ENCODE data around the gene NUP205.
A peak's percentile ranks its signal among the peaks of the same experiment; 100 is the strongest.

The NUP205 gene

GRCh38 chr7:135644154-135644553 lies 86.4 kb downstream of the NUP205 start:
- DNase-seq (ENCODE audit: insufficient read length, low spot score) (no peak), FAIRE-seq (no peak)
- TF ChIP-seq POLR2AphosphoS5 (IDR thresholded peaks at IDR 0.05; ENCODE audit: low read depth, low read length): no peak
- no peak for TF ChIP-seq TAF1 (IDR thresholded peaks at IDR 0.05; ENCODE audit: low read depth, low read length)
- TF ChIP-seq POLR2A (IDR thresholded peaks at IDR 0.05; ENCODE audit: low read depth, low read length): no peak
- TF ChIP-seq SPI1 (IDR thresholded peaks at IDR 0.05; ENCODE audit: low read depth, low read length): no peak
- TF ChIP-seq PAX5 (IDR thresholded peaks at IDR 0.05; ENCODE audit: insufficient read depth, low read length, severe bottlenecking): no peak
- no peak for TF ChIP-seq POU2F2 (IDR thresholded peaks at IDR 0.05; ENCODE audit: low read depth, low read length)

GRCh38 chr7:135644729-135645128 lies 87.0 kb downstream of the NUP205 start:
- no peak for TF ChIP-seq POLR2AphosphoS5 (IDR thresholded peaks at IDR 0.05; ENCODE audit: low read depth, low read length)
- TF ChIP-seq POU2F2 (IDR thresholded peaks at IDR 0.05; ENCODE audit: low read depth, low read length): no peak
- TF ChIP-seq TAF1 (IDR thresholded peaks at IDR 0.05; ENCODE audit: low read depth, low read length): no peak
- no peak for DNase-seq (ENCODE audit: insufficient read length, low spot score)
- no peak for FAIRE-seq

- no peak for DNase-seq (ENCODE audit: insufficient read length, low spot score)
- TF ChIP-seq TAF1 (IDR thresholded peaks at IDR 0.05; ENCODE audit: low read depth, low read length) (no peak), POLR2A (IDR thresholded peaks at IDR 0.05; ENCODE audit: low read depth, low read length) (no peak), POLR2AphosphoS5 (IDR thresholded peaks at IDR 0.05; ENCODE audit: low read depth, low read length) (no peak), POU2F2 (IDR thresholded peaks at IDR 0.05; ENCODE audit: low read depth, low read length) (no peak), SPI1 (IDR thresholded peaks at IDR 0.05; ENCODE audit: low read depth, low read length) (no peak), PAX5 (IDR thresholded peaks at IDR 0.05; ENCODE audit: insufficient read depth, low read length, severe bottlenecking) (no peak)
- peak; percentile 60 for FAIRE-seq
Observed at GRCh38 chr7:135645296-135645904, 87.7 kb downstream of the NUP205 start.

- DNase-seq (ENCODE audit: insufficient read length, low spot score): no peak
- no peak for FAIRE-seq
- no peak for TF ChIP-seq TAF1 (IDR thresholded peaks at IDR 0.05; ENCODE audit: low read depth, low read length)
- no peak for TF ChIP-seq POLR2AphosphoS5 (IDR thresholded peaks at IDR 0.05; ENCODE audit: low read depth, low read length)
- TF ChIP-seq SPI1 (IDR thresholded peaks at IDR 0.05; ENCODE audit: low read depth, low read length): no peak
- TF ChIP-seq PAX5 (IDR thresholded peaks at IDR 0.05; ENCODE audit: insufficient read depth, low read length, severe bottlenecking): no peak
- no peak for TF ChIP-seq POLR2A (IDR thresholded peaks at IDR 0.05; ENCODE audit: low read depth, low read length)
- no peak for TF ChIP-seq POU2F2 (IDR thresholded peaks at IDR 0.05; ENCODE audit: low read depth, low read length)
Observed at GRCh38 chr7:135647755-135648154, 90.0 kb downstream of the NUP205 start.

GRCh38 chr7:135648235-135648634 lies 90.5 kb downstream of the NUP205 start:
- TF ChIP-seq TAF1 (IDR thresholded peaks at IDR 0.05; ENCODE audit: low read depth, low read length) (no peak), POLR2A (IDR thresholded peaks at IDR 0.05; ENCODE audit: low read depth, low read length) (no peak), POU2F2 (IDR thresholded peaks at IDR 0.05; ENCODE audit: low read depth, low read length) (no peak), POLR2AphosphoS5 (IDR thresholded peaks at IDR 0.05; ENCODE audit: low read depth, low read length) (no peak), PAX5 (IDR thresholded peaks at IDR 0.05; ENCODE audit: insufficient read depth, low read length, severe bottlenecking) (no peak), SPI1 (IDR thresholded peaks at IDR 0.05; ENCODE audit: low read depth, low read length) (no peak)
- no peak for DNase-seq (ENCODE audit: insufficient read length, low spot score)
- no peak for FAIRE-seq

- FAIRE-seq (no peak), DNase-seq (ENCODE audit: insufficient read length, low spot score) (no peak)
- TF ChIP-seq POLR2A (IDR thresholded peaks at IDR 0.05; ENCODE audit: low read depth, low read length) (no peak), POU2F2 (IDR thresholded peaks at IDR 0.05; ENCODE audit: low read depth, low read length) (no peak), SPI1 (IDR thresholded peaks at IDR 0.05; ENCODE audit: low read depth, low read length) (no peak), POLR2AphosphoS5 (IDR thresholded peaks at IDR 0.05; ENCODE audit: low read depth, low read length) (no peak), PAX5 (IDR thresholded peaks at IDR 0.05; ENCODE audit: insufficient read depth, low read length, severe bottlenecking) (no peak), TAF1 (IDR thresholded peaks at IDR 0.05; ENCODE audit: low read depth, low read length) (no peak)
Observed at GRCh38 chr7:135650831-135651573, 93.3 kb downstream of the NUP205 start.

- no peak for TF ChIP-seq SPI1 (IDR thresholded peaks at IDR 0.05; ENCODE audit: low read depth, low read length)
- TF ChIP-seq POLR2AphosphoS5 (IDR thresholded peaks at IDR 0.05; ENCODE audit: low read depth, low read length): no peak
- no peak for TF ChIP-seq TAF1 (IDR thresholded peaks at IDR 0.05; ENCODE audit: low read depth, low read length)
- no peak for TF ChIP-seq POU2F2 (IDR thresholded peaks at IDR 0.05; ENCODE audit: low read depth, low read length)
- no peak for TF ChIP-seq POLR2A (IDR thresholded peaks at IDR 0.05; ENCODE audit: low read depth, low read length)
- no peak for TF ChIP-seq PAX5 (IDR thresholded peaks at IDR 0.05; ENCODE audit: insufficient read depth, low read length, severe bottlenecking)
- no peak for FAIRE-seq
- no peak for DNase-seq (ENCODE audit: insufficient read length, low spot score)
Observed at GRCh38 chr7:135653340-135654080, 95.8 kb downstream of the NUP205 start.

- TF ChIP-seq PAX5 (IDR thresholded peaks at IDR 0.05; ENCODE audit: insufficient read depth, low read length, severe bottlenecking) (no peak), POLR2A (IDR thresholded peaks at IDR 0.05; ENCODE audit: low read depth, low read length) (no peak), POU2F2 (IDR thresholded peaks at IDR 0.05; ENCODE audit: low read depth, low read length) (no peak), TAF1 (IDR thresholded peaks at IDR 0.05; ENCODE audit: low read depth, low read length) (no peak), POLR2AphosphoS5 (IDR thresholded peaks at IDR 0.05; ENCODE audit: low read depth, low read length) (no peak), SPI1 (IDR thresholded peaks at IDR 0.05; ENCODE audit: low read depth, low read length) (no peak)
- FAIRE-seq: no peak
Observed at GRCh38 chr7:135658564-135658963, 100.8 kb downstream of the NUP205 start.

More at GRCh38 chr7:135658564-135658963, 100.8 kb downstream of the NUP205 start:
- no peak for DNase-seq (ENCODE audit: insufficient read length, low spot score)

Data from GM12891 (cell line).